IMR-90 (cell line): ENCODE measurements around the gene EFCC1. TPM values are rescaled to one million over a fixed set of nuclear protein-coding genes. Genes with fewer than 3 reads are reported as not detected.

ENCODE experiments used
- ATAC-seq: fragments of 200-7000 bp; cut with Tn5 transposase; 2 replicates; pipeline ENCODE4 v1.9.1; 2020; ENCODE audit warnings: low read depth, mild to moderate bottlenecking, moderate library complexity
- BruUV-seq: library from RNA; stranded (reverse); fragments of 400-500 nt; replicated peaks from 2 replicates; lab custom pipeline; 2021; lab: Mats Ljungman, UMichigan
- CTCF ChIA-PET: fragments of 300-600 bp; formaldehyde crosslinking; extraction: SDS; loops from one replicate; lab custom pipeline; 2021; ENCODE audit warnings: antibody characterized with exemption; lab: Yijun Ruan, JAX
- POLR2A ChIA-PET: fragments of 300-600 bp; sonication (Branson Sonifier 250); formaldehyde crosslinking; loops from one replicate; lab custom pipeline; 2022; ENCODE audit warnings: antibody characterized with exemption; ENCODE audit not compliant: unreplicated experiment; lab: Charles Lee
- DNase-seq: peaks from one replicate; pipeline ENCODE4 v3.0.0; 2013
- H2AFZ ChIP-seq: replicated peaks from 2 replicates; pipeline ENCODE3; 2013; ENCODE audit warnings: low read length, mild to moderate bottlenecking; ENCODE audit not compliant: poor library complexity
- H2AK5ac ChIP-seq: 2 replicates; pipeline ENCODE4 v1.6.1; 2013; ENCODE audit warnings: low read depth, low read length, inconsistent platforms
- H2AK9ac ChIP-seq: replicated peaks from 2 replicates; pipeline ENCODE3; 2013; ENCODE audit warnings: mild to moderate bottlenecking, low read depth, low read length, moderate library complexity; ENCODE audit not compliant: poor library complexity
- H2BK120ac ChIP-seq: 2 replicates; pipeline ENCODE4 v1.6.1; 2013; ENCODE audit warnings: low read depth, low read length, inconsistent platforms
- H2BK15ac ChIP-seq: 3 replicates; pipeline ENCODE4 v1.6.1; 2013; ENCODE audit warnings: low read depth, low read length, inconsistent platforms
- H2BK20ac ChIP-seq: 2 replicates; pipeline ENCODE4 v1.6.1; 2013; ENCODE audit warnings: low read depth, mild to moderate bottlenecking, inconsistent platforms, low read length, moderate library complexity
- H2BK5ac ChIP-seq: 2 replicates; pipeline ENCODE4 v1.6.1; 2013; ENCODE audit warnings: mild to moderate bottlenecking, low read depth, low read length, inconsistent platforms; ENCODE audit not compliant: poor library complexity, severe bottlenecking
- H3K14ac ChIP-seq: replicated peaks from 2 replicates; pipeline ENCODE4 v1.6.1; 2013; ENCODE audit warnings: low read depth, low read length, inconsistent platforms
- H3K18ac ChIP-seq: 2 replicates; pipeline ENCODE4 v1.6.1; 2013; ENCODE audit warnings: low read depth, low read length, control low read depth
- H3K23ac ChIP-seq: 2 replicates; pipeline ENCODE4 v1.6.1; 2013; ENCODE audit warnings: low read depth, low read length, inconsistent platforms
- H3K27ac ChIP-seq: 2 replicates; pipeline ENCODE4 v1.5.1; 2013; ENCODE audit warnings: mild to moderate bottlenecking, control low read depth, low read length; ENCODE audit not compliant: insufficient read depth
- H3K27me3 ChIP-seq: 2 replicates; pipeline ENCODE4 v1.6.1; 2013; ENCODE audit warnings: low read length; ENCODE audit not compliant: control insufficient read depth, insufficient read depth
- H3K36me3 ChIP-seq: 2 replicates; pipeline ENCODE4 v1.6.1; 2013; ENCODE audit warnings: low read length, mixed read lengths; ENCODE audit not compliant: control insufficient read depth, insufficient read depth
- H3K4ac ChIP-seq: 2 replicates; pipeline ENCODE4 v1.6.1; 2013; ENCODE audit warnings: low read depth, low read length, inconsistent platforms
- H3K4me1 ChIP-seq: 2 replicates; pipeline ENCODE4 v1.6.1; 2013; ENCODE audit warnings: low read length, mixed read lengths; ENCODE audit not compliant: control insufficient read depth, insufficient read depth
- H3K4me2 ChIP-seq: 2 replicates; pipeline ENCODE4 v1.6.1; 2013; ENCODE audit warnings: low read depth, mild to moderate bottlenecking, control low read depth, low read length, moderate library complexity
- H3K4me3 ChIP-seq: 2 replicates; pipeline ENCODE4 v1.5.1; 2013; ENCODE audit warnings: low read depth, mild to moderate bottlenecking, control low read depth, low read length, moderate library complexity; ENCODE audit not compliant: insufficient read depth
- H3K56ac ChIP-seq: 2 replicates; pipeline ENCODE4 v1.6.1; 2013; ENCODE audit warnings: low read length, inconsistent platforms; ENCODE audit not compliant: insufficient read depth; ENCODE audit errors: extremely low read depth
- H3K79me1 ChIP-seq, 2 experiments: 2 replicates each; pipeline ENCODE4 v1.6.1; 2013; ENCODE audit warnings: low read length in 2 of 2, inconsistent platforms in 1 of 2, low read depth in 1 of 2
- H3K9ac ChIP-seq: 2 replicates; pipeline ENCODE4 v1.6.1; 2013; ENCODE audit warnings: low read depth, low read length, control low read depth
- H3K9me1 ChIP-seq: 2 replicates; pipeline ENCODE4 v1.6.1; 2013; ENCODE audit warnings: low read length, inconsistent platforms; ENCODE audit not compliant: insufficient read depth
- H3K9me3 ChIP-seq: 2 replicates; pipeline ENCODE4 v1.6.1; 2013; ENCODE audit warnings: low read length; ENCODE audit not compliant: control insufficient read depth, insufficient read depth
- H4K20me1 ChIP-seq: 2 replicates; pipeline ENCODE4 v1.6.1; 2013; ENCODE audit warnings: low read length, inconsistent platforms; ENCODE audit not compliant: insufficient read depth
- H4K5ac ChIP-seq: 2 replicates; pipeline ENCODE4 v1.6.1; 2013; ENCODE audit warnings: mild to moderate bottlenecking, low read depth, low read length, control low read depth
- H4K8ac ChIP-seq, 2 experiments: 2 replicates each; pipeline ENCODE4 v1.6.1; 2013; ENCODE audit warnings: low read depth in 2 of 2, low read length in 2 of 2, control low read depth in 1 of 2, inconsistent platforms in 1 of 2
- H4K91ac ChIP-seq: 2 replicates; pipeline ENCODE4 v1.6.1; 2013; ENCODE audit warnings: low read depth, low read length, inconsistent platforms; ENCODE audit not compliant: insufficient read depth
- BHLHE40 ChIP-seq: fragments of 150-350 bp; IDR thresholded peaks from 2 replicates; pipeline ENCODE4 v1.6.1; 2016; ENCODE audit warnings: mild to moderate bottlenecking, low read depth, low read length
- CEBPB ChIP-seq: IDR thresholded peaks from 2 replicates; pipeline ENCODE4 v1.6.1; 2012; ENCODE audit warnings: low read depth, low read length, improper control_type of control experiment
- CHD1 ChIP-seq: IDR thresholded peaks from 2 replicates; pipeline ENCODE4 v1.6.1; 2012; ENCODE audit warnings: low read depth, low read length, improper control_type of control experiment
- MAZ ChIP-seq: IDR thresholded peaks from 2 replicates; pipeline ENCODE4 v1.6.1; 2012; ENCODE audit warnings: low read depth, mild to moderate bottlenecking, low read length, improper control_type of control experiment, moderate library complexity, borderline replicate concordance
- MXI1 ChIP-seq: IDR thresholded peaks from 2 replicates; pipeline ENCODE4 v1.6.1; 2012; ENCODE audit warnings: low read depth, mild to moderate bottlenecking, low read length, moderate library complexity, borderline replicate concordance
- NFE2L2 ChIP-seq: fragments of 150-350 bp; IDR thresholded peaks from 2 replicates; pipeline ENCODE4 v1.6.1; 2016; ENCODE audit warnings: low read depth, mild to moderate bottlenecking, low read length
- RAD21 ChIP-seq: IDR thresholded peaks from 2 replicates; pipeline ENCODE4 v1.6.1; 2012; ENCODE audit warnings: low read length, improper control_type of control experiment
- SMC3 ChIP-seq: fragments of 150-350 bp; IDR thresholded peaks from 2 replicates; pipeline ENCODE4 v1.6.1; 2016; ENCODE audit warnings: low read depth, mild to moderate bottlenecking, antibody characterized with exemption, low read length, moderate library complexity
- WGBS, 2 experiments: methylation state at CpG; one replicate each; pipeline versions ENCODE4 v1.1.5 to v1.1.7; 2013; ENCODE audit warnings: missing lambda C conversion rate in 2 of 2; ENCODE audit not compliant: insufficient read length in 1 of 2; ENCODE audit errors: extremely low coverage in 2 of 2; 5-methylcytosine and 5-hydroxymethylcytosine counted together
- dilution Hi-C: fragments of 300-500 bp; cut with HindIII; formaldehyde crosslinking; loops from one replicate; pipeline ENCODE4 v1.14.3; 2018; ENCODE audit warnings: low sequenced_read_pairs; ENCODE audit not compliant: unreplicated experiment
- in situ Hi-C: fragments of 300-500 bp; cut with MboI; formaldehyde crosslinking; loops from 3 replicates; pipeline ENCODE4 v1.14.3; 2019; ENCODE audit warnings: low sequenced_read_pairs, inconsistent platforms, mixed read lengths
- intact Hi-C: fragments of 100-400 bp; cut with micrococcal nuclease; formaldehyde crosslinking; loops from 2 replicates; pipeline ENCODE4 v1.10.0; 2022
- polyA plus RNA-seq, 3 experiments: library from polyadenylated mRNA; depleted of rRNA; stranded (reverse); fragments of >200 nt; gene quantifications; 2 replicates each; pipeline ENCODE4 v1.2.3, GENCODE V29; 2012; ENCODE audit warnings: low replicate concordance in 1 of 3
- total RNA-seq: library from RNA; depleted of rRNA; stranded (reverse); fragments of >200 nt; gene quantifications from 2 replicates; pipeline ENCODE4 v1.2.3, GENCODE V29; 2012
- TF ChIP-seq, protein P1 (sequence below): fragments of 150-350 bp; IDR thresholded peaks from 2 replicates; pipeline ENCODE4 v1.6.1; 2016; ENCODE audit warnings: low read depth, mild to moderate bottlenecking, low read length, moderate library complexity, borderline replicate concordance
- TF ChIP-seq, protein P2 (sequence below): fragments of 150-350 bp; IDR thresholded peaks from 2 replicates; pipeline ENCODE4 v1.6.1; 2017; ENCODE audit warnings: mild to moderate bottlenecking, antibody characterized with exemption, low read length, low read depth

EFCC1 gene
- total and polyA plus RNA-seq, 2 of the 4 experiments (the other 2 are of a cell fraction): not detected

- Histone ChIP-seq H3K27me3 (peaks cover 25% of the 10 kb centered on the region), H3K4me3 (no peak overlapping the region), H3K4ac (no peak overlapping the region), H4K91ac (no peak overlapping the region), H3K9me1 (no peaks in the 10 kb centered on the region), H3K9ac (no peak overlapping the region), H4K5ac (no peak overlapping the region), H4K8ac (no peak overlapping the region), H3K14ac (no peak overlapping the region), H3K9me3 (no peaks in the 10 kb centered on the region), H3K4me1 (peaks cover 2% of the 10 kb centered on the region; the same call in 1 of the 2 replicates), H2BK120ac (no peak overlapping the region), H2BK20ac (no peak overlapping the region), H3K23ac (no peak overlapping the region), H3K27ac (no peak overlapping the region), H3K79me1 (no peaks in the 10 kb centered on the region), H2BK15ac (no peak overlapping the region), H3K36me3 (no peaks in the 10 kb centered on the region), H4K20me1 (no peaks in the 10 kb centered on the region), H2BK5ac (no peak overlapping the region), H2AK5ac (no peak overlapping the region), H3K18ac (no peak overlapping the region), H3K4me2 (no peak overlapping the region), H3K56ac (no peak overlapping the region), H2AK9ac (no peak overlapping the region), H2AFZ (no peak overlapping the region)
- CTCF ChIA-PET: interaction anchor here (0.8 kb wide), 1 partner anchor 85 kb away, joined by 3 read pairs; no protein-coding TSS in a partner anchor
- no peak for ATAC-seq
- in situ Hi-C loops (loop anchor here (10.0 kb wide), 1 partner anchor 188 kb away; the partner anchor contains the start of gene COPG1), dilution Hi-C loops (no loop called here), intact Hi-C loops (loop anchor here (10.0 kb wide), 1 partner anchor 58 kb away; no protein-coding TSS in a partner anchor)
- DNase-seq: no peak
- 47% methylated on average over 6 of the region's 9 CpGs; no CpG with 5 or more reads in 1 of the 2 experiments for WGBS, 2 experiments
- no peak for TF ChIP-seq BHLHE40
- TF ChIP-seq SMC3: no peak
- TF ChIP-seq, protein P1, sequence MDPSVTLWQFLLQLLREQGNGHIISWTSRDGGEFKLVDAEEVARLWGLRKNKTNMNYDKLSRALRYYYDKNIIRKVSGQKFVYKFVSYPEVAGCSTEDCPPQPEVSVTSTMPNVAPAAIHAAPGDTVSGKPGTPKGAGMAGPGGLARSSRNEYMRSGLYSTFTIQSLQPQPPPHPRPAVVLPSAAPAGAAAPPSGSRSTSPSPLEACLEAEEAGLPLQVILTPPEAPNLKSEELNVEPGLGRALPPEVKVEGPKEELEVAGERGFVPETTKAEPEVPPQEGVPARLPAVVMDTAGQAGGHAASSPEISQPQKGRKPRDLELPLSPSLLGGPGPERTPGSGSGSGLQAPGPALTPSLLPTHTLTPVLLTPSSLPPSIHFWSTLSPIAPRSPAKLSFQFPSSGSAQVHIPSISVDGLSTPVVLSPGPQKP: no peak
- no peak for TF ChIP-seq CHD1
- no peak for TF ChIP-seq RAD21
- TF ChIP-seq NFE2L2: no peak
- no peak for TF ChIP-seq MAZ
- TF ChIP-seq CEBPB: no peak
- TF ChIP-seq MXI1: no peak
- TF ChIP-seq, protein P2, sequence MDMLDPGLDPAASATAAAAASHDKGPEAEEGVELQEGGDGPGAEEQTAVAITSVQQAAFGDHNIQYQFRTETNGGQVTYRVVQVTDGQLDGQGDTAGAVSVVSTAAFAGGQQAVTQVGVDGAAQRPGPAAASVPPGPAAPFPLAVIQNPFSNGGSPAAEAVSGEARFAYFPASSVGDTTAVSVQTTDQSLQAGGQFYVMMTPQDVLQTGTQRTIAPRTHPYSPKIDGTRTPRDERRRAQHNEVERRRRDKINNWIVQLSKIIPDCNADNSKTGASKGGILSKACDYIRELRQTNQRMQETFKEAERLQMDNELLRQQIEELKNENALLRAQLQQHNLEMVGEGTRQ: no peak
- BruUV-seq: no TSS peak
- POLR2A ChIA-PET: no interaction called here
These were observed 55.5 kb downstream of the EFCC1 start for GRCh38 chr3:129056451-129057173.
